Measurements from ENCODE around the gene TEX13B.
"Not testable (repeated sequence)": the region's sequence is repeated elsewhere in the genome, so short reads cannot be mapped to it uniquely, and the experiment has no call there.

Gene TEX13B

GRCh38 chrX:107982356-107982755 lies at the start of gene TEX13B:
TSS of gene TEX13B (minus strand) at chrX:107982370. CDS start at chrX:107982127, 243 bp downstream.
- DNase-seq, result no peak

DNA sequence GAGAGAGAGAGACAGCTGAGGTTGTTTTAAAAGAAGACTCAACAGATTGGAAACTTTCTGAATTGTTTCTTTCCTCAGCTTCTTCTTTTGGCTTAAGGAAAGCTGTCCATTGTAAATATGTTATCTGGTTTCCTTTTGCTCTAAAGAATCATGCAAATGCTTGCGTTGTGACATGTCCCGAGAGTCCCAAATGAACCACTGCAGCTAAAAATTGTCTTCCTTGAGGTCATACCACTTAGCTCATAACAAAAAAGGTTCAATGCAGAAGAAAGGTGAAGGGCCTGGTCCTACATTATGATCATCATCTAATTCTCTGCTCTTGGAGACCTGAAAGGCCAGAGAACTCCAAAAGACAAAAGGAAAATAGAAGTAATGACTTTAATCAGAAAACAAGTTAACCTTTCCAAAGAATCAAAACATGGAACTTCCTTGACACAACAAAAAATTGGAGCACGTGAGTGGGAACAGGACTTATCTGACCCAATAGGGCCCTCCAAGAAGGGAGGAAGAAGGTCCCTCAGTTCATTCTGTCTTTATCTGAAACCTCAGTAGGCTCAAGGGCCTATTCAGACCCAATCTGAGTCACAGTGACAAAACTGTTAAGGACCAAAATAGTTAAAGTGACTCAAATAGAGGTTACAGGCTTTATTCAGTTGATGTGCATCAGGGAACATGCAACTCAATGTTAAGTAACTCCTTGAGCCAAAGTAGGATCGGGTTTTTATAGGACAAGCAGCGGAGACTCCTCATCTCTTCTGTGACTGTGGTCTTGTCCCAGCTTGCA lies 48.0 kb upstream of the TEX13B start:
- no peak for DNase-seq

DNA sequence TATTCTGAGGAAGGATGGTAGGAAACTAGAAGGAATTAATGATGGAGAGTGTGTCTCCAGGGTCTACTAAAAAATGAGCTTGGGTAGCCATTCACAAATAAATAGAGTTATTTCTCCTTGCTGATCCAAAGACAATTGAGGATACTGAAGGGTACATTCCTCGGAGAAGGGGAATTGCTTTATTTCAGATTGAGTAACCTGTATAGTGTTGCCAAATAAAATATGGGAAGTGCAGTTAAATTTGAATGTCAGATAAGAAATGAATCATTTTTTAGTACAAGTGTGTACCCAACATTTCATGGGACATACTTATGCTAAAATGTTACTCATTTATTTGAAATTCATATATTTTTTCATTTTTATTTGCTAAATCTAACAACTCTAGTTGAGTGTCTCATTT lies 46.7 kb upstream of the TEX13B start:
- DNase-seq, result no peak

DNA sequence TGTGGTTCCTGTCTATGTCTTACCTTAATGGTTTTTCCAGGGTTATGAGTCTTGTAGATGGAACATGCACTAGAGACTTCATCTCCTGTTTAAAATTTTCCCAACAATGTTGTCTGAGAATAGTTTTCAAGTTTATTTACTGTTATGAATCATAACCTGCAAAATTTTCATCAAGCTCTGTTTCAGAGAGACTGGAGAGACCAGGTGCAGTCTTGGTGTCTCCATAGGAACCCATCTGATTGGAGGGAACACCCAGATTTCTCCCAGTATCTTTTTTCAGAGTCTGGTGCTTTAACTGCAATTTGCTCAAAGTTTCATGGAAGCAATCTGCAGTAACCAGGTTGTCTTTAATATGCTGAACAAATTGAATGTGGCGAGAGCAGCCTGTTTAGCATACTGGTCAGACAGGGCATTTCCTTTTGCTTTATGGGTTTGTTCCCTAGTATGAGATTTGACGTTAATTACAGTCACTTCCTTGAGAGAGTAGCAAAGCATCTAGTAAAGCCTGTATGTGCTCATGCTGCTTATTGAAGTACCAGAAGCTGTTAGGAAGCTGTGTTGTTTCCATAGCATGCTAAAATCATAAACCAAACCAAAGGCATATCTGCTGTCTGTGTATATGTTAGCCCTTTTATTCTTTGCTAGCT lies 43.9 kb upstream of the TEX13B start:
- peak in 2 of 6 experiments; percentile 4 to 48 for DNase-seq

DNA sequence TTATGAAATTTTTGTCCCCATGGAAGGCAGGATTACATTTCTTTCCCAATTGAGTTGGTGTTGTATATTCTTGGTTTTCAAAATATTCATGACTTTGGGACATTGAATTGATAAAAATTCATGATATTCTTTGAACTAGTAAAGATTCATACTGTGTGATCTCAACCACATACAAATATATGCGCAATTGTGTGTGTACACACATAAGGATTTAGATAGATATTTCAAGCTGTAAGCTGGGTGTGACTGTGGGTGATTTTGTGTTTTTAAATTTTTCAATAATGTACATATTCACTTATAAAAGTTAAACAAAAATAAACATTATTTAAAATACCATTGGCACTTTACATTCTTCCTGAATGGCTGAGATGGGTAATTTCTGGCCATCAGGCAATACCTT lies 43.2 kb upstream of the TEX13B start:
- no peak for DNase-seq

GRCh38 chrX:108022491-108023089 lies 40.4 kb upstream of the TEX13B start:
- no peak for DNase-seq

GRCh38 chrX:108020631-108021030 lies 38.5 kb upstream of the TEX13B start:
- DNase-seq, result peak in 4 of 6 experiments; percentile 0 to 41 (median 10)

DNA sequence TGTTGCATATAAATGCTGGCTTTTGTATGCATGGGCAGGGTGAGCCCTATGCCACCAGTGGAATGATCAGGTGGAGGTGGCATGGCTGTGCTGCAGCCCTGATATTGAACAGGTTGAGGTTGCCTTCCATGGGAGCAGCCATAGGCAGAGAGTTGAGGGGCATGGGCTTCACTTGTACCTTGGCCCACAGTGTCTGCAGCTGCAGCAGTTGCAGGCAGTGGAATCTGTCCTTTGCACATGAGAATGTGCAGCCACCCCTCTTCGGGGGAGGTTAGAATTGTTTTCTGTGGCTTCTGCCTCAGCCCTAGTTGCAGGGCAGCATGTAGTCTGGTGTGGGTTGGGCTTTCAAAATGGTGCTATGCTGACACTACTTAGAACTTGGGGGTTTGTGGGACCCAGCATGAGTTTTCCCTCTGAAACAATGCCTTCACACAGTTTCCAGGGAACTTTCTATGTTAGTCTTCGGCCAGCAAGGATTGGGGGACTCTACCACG lies 37.3 kb upstream of the TEX13B start:
- DNase-seq, result peak in 3 of 6 experiments; percentile 26 to 57 (median 36)

GRCh38 chrX:108018656-108019381 lies 36.6 kb upstream of the TEX13B start:
- DNase-seq, result peak; percentile 20 to 84 (median 54)

- DNase-seq, result peak in 5 of 6 experiments; percentile 2 to 46 (median 26)
Observed at GRCh38 chrX:108001218-108001814, 19.1 kb upstream of the TEX13B start.

- DNase-seq, result no peak
Observed at GRCh38 chrX:108000751-108001150, 18.6 kb upstream of the TEX13B start.

DNA sequence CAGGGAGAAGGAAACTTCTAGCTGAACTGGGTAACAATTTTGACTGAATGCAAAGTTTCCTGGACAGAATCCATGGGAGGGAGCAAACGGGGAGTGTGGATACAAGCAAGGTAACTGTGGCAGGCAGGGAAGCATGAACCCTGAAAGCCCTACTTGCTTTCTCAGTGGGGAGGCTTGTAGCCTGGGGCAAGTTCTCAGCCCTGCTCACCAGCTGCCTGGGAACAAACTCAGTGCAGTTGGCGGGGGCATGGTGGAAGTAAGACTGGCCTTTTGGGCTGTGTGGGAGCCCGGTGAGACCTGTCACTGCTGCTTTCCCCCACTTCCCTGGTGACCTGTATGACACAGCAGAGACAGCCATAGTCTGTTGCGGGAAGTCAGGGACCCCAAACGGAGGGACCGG lies 14.0 kb upstream of the TEX13B start:
- DNase-seq, result no peak

DNA sequence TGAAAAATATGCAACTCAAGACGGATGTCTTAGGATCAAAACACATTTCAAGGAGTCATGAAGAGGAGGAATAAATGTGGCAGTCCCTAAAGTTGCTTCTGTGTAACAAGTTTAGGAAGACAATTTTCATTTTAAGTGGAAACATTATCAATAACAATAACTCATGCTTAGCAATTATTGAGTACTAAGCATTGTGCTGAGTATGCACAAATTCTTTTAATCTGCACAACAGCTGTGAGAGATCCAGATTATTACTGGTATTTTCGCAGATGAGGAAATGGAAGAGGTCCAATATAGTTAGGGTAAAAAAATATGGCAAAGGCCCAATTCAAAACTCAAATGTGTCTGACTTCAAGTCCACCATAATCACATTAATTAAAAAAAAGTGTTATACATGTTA lies 2.9 kb upstream of the TEX13B start:
- no peak for DNase-seq

GRCh38 chrX:107979534-107979933 lies 2.6 kb downstream of the TEX13B start:
- DNase-seq, result no peak

GRCh38 chrX:107978707-107979307 lies 3.4 kb downstream of the TEX13B start:
- peak in 1 of 6 experiments; percentile 4 for DNase-seq

DNA sequence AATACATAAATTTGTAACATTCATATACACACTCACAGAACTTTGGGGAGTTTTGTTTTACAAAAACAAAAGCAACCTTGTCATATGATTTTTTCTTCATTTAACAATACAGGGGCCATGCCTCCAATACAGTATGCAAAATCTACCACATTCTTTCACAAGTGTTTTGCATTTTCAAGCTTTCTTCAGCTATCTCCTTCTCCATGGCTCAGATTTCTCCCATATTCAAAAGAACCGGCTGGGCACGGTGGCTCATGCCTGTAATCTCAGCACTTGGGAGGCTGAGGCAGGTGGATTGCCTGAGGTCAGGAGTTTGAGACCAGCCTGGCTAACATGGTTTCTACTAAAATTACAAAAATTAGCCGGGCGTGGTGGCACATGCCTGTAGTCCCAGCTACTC lies 4.1 kb downstream of the TEX13B start:
- DNase-seq, result no peak

DNA sequence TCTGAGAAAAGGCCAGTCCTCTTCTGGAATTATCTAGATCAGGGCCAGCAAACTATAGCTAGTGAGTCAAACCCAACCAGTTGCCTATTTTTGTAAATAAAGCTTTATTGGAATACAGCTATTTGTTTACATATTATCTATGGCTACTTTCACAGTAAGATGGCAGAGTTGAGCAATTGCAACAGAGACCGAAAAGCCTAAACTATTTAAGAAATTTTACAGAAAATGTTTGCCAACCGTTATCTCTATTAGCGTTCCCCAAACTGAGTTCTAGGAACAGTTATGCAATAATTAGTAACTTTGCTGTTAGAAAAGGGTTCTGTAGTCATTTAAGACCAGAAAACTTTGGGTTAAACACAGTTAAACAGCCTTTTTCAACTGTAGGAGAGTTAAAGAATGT lies 10.5 kb downstream of the TEX13B start:
- DNase-seq, result no peak

GRCh38 chrX:107970073-107970472 lies 12.1 kb downstream of the TEX13B start:
- no peak for DNase-seq

GRCh38 chrX:107968623-107969022 lies 13.5 kb downstream of the TEX13B start:
- DNase-seq, result no peak

DNA sequence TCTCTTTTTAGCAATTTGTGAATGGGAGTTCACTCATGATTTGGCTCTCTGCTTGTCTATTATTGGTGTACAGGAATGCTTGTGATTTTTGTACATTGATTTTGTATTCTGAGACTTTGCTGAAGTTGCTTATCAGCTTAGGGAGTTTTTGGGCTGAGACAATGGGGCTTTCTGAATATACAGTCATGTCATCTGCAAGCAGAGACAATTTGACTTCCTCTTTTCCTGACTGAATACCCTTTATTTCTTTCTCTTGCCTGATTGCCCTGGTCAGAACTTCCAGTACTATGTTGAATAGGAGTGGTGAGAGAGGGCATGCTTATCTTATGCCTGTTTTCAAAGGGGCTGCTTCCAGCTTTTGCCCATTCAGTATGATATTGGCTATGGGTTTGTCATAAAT lies 26.8 kb downstream of the TEX13B start:
- not testable (repeated sequence) for DNase-seq

- DNase-seq, result no peak
Observed at GRCh38 chrX:107940095-107940494, 42.1 kb downstream of the TEX13B start.

- DNase-seq, result no peak
Observed at GRCh38 chrX:107936434-107936730, 45.8 kb downstream of the TEX13B start.
